22Rv1 (cell line): ENCODE measurements around the gene RRAS2.

Experiments used
- ZFX ChIP-seq: fragments of 450-650 bp; IDR thresholded peaks from 2 replicates; pipeline ENCODE4 v1.6.1; 2017; ENCODE audit warnings: antibody characterized with exemption, borderline replicate concordance
- TF ChIP-seq, protein P1 (sequence below): fragments of 450-650 bp; IDR thresholded peaks from 2 replicates; pipeline ENCODE4 v1.5.1; 2017; ENCODE audit warnings: mild to moderate bottlenecking

DNA sequence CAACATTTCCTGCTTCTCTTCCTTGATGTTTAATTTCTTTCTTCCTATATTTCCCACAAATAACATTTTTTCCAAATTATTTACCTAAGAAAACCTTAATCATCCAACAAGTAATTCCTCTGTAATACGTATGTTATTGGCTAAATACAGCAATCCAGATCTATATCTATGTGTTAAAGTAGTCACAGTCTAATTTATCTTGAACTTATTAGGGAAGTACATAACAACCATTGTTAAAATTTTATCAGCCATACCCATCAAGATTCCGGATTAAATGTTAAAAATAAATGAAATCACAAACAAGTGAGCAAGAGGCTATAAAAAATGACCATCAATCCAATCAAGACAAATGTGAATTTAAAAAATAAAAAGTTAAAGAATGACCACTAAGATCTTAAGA, 36.5 kb downstream of the RRAS2 start:
- TF ChIP-seq, protein P1, sequence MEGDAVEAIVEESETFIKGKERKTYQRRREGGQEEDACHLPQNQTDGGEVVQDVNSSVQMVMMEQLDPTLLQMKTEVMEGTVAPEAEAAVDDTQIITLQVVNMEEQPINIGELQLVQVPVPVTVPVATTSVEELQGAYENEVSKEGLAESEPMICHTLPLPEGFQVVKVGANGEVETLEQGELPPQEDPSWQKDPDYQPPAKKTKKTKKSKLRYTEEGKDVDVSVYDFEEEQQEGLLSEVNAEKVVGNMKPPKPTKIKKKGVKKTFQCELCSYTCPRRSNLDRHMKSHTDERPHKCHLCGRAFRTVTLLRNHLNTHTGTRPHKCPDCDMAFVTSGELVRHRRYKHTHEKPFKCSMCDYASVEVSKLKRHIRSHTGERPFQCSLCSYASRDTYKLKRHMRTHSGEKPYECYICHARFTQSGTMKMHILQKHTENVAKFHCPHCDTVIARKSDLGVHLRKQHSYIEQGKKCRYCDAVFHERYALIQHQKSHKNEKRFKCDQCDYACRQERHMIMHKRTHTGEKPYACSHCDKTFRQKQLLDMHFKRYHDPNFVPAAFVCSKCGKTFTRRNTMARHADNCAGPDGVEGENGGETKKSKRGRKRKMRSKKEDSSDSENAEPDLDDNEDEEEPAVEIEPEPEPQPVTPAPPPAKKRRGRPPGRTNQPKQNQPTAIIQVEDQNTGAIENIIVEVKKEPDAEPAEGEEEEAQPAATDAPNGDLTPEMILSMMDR: no peak
- no peak for TF ChIP-seq ZFX
